ENCODE data around the gene TWNK.

TWNK gene

GRCh38 chr10:101018600-101019439 lies 31.5 kb downstream of the TWNK start:
- ChIA-PET CTCF (interaction anchor here (0.5 to 7.2 kb wide), 32 partner anchors 11 to 1623 kb away, joined by 3 to 274 read pairs (median 5); partner anchors contain the start of genes KAZALD1, LZTS2, MRPL43 and PDZD7), POLR2A (interaction anchor here (0.7 to 1.7 kb wide), 4 partner anchors 13 to 73 kb away, joined by 3 to 9 read pairs (median 4); partner anchors contain the start of genes PDZD7 and SFXN3)
- Histone ChIP-seq H3K4me1 (ENCODE audit: control insufficient read depth, insufficient read depth, low read length) (no peaks in the 10 kb centered on the region; the same call in 1 of the 2 replicates), H3K9me3 (ENCODE audit: control insufficient read depth, insufficient read depth, low read depth, low read length) (no peaks in the 10 kb centered on the region), H3K4me3 (ENCODE audit: low read depth, low read length) (no peak overlapping the region), H3K36me3 (ENCODE audit: control insufficient read depth in 2 of 2, insufficient read depth in 1 of 2, low read length in 2 of 2) (no peaks in the 10 kb centered on the region), H3K27ac (ENCODE audit: extremely low read depth, low read depth, low read length) (no peak overlapping the region)
- TF ChIP-seq OSR2 (tag by site-specific recombination; IDR thresholded peaks at IDR 0.05) (no peak), SCRT2 (tag by site-specific recombination; IDR thresholded peaks at IDR 0.05) (no peak), HOXC10 (CRISPR knock-in tag; IDR thresholded peaks at IDR 0.05) (no peak), ZBTB1 (tag by site-specific recombination; IDR thresholded peaks at IDR 0.05) (no peak), ZNF324 (tag by site-specific recombination; IDR thresholded peaks at IDR 0.05) (no peak; the same call in 1 of the 2 replicates), ZFP37 (tag by site-specific recombination; IDR thresholded peaks at IDR 0.05) (peak; percentile 75; the same call in 1 of the 2 replicates), ZNF426 (tag by site-specific recombination; IDR thresholded peaks at IDR 0.05) (no peak), ZNF157 (tag by site-specific recombination; IDR thresholded peaks at IDR 0.05) (no peak), WT1 (tag by site-specific recombination; IDR thresholded peaks at IDR 0.05) (no peak), ZNF785 (tag by site-specific recombination; IDR thresholded peaks at IDR 0.05) (no peak), ZNF391 (tag by site-specific recombination; IDR thresholded peaks at IDR 0.05; ENCODE audit: borderline replicate concordance, low read depth) (no peak), ZIC2 (tag by site-specific recombination; IDR thresholded peaks at IDR 0.05) (peak; percentile 99), SP7 (tag by site-specific recombination; IDR thresholded peaks at IDR 0.05) (peak; percentile 63), ZNF624 (tag by site-specific recombination; IDR thresholded peaks at IDR 0.05) (no peak), ZNF211 (tag by site-specific recombination; IDR thresholded peaks at IDR 0.05; ENCODE audit: low read depth) (no peak), YY1 (tag by site-specific recombination; IDR thresholded peaks at IDR 0.05) (no peak; the same call in 1 of the 2 replicates), ZNF776 (tag by site-specific recombination; IDR thresholded peaks at IDR 0.05; ENCODE audit: borderline replicate concordance) (no peak), ZNF248 (tag by site-specific recombination; IDR thresholded peaks at IDR 0.05) (no peak), ZNF341 (tag by site-specific recombination; IDR thresholded peaks at IDR 0.05; ENCODE audit: low read depth) (peak; percentile 53), GLI2 (tag by site-specific recombination; IDR thresholded peaks at IDR 0.05; ENCODE audit: borderline replicate concordance, low read depth) (no peak), ZNF571 (tag by site-specific recombination; IDR thresholded peaks at IDR 0.05) (no peak), RBAK (tag by site-specific recombination; IDR thresholded peaks at IDR 0.05) (no peak), ZNF169 (tag by site-specific recombination; IDR thresholded peaks at IDR 0.05) (no peak), PRDM1 (tag by site-specific recombination; IDR thresholded peaks at IDR 0.05) (no peak), ZNF280C (tag by site-specific recombination; IDR thresholded peaks at IDR 0.05) (no peak), SALL2 (tag by site-specific recombination; IDR thresholded peaks at IDR 0.05; ENCODE audit: borderline replicate concordance) (no peak), ZBTB17 (tag by site-specific recombination; IDR thresholded peaks at IDR 0.05) (peak; percentile 68; the same call in 1 of the 2 replicates), HIC1 (tag by site-specific recombination; IDR thresholded peaks at IDR 0.05) (no peak), GLIS1 (tag by site-specific recombination; IDR thresholded peaks at IDR 0.05) (peak; percentile 78)
- TF ChIP-seq, protein P1, sequence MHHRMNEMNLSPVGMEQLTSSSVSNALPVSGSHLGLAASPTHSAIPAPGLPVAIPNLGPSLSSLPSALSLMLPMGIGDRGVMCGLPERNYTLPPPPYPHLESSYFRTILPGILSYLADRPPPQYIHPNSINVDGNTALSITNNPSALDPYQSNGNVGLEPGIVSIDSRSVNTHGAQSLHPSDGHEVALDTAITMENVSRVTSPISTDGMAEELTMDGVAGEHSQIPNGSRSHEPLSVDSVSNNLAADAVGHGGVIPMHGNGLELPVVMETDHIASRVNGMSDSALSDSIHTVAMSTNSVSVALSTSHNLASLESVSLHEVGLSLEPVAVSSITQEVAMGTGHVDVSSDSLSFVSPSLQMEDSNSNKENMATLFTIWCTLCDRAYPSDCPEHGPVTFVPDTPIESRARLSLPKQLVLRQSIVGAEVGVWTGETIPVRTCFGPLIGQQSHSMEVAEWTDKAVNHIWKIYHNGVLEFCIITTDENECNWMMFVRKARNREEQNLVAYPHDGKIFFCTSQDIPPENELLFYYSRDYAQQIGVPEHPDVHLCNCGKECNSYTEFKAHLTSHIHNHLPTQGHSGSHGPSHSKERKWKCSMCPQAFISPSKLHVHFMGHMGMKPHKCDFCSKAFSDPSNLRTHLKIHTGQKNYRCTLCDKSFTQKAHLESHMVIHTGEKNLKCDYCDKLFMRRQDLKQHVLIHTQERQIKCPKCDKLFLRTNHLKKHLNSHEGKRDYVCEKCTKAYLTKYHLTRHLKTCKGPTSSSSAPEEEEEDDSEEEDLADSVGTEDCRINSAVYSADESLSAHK (tag by site-specific recombination; IDR thresholded peaks at IDR 0.05) = no peak
- TF ChIP-seq, protein P2, sequence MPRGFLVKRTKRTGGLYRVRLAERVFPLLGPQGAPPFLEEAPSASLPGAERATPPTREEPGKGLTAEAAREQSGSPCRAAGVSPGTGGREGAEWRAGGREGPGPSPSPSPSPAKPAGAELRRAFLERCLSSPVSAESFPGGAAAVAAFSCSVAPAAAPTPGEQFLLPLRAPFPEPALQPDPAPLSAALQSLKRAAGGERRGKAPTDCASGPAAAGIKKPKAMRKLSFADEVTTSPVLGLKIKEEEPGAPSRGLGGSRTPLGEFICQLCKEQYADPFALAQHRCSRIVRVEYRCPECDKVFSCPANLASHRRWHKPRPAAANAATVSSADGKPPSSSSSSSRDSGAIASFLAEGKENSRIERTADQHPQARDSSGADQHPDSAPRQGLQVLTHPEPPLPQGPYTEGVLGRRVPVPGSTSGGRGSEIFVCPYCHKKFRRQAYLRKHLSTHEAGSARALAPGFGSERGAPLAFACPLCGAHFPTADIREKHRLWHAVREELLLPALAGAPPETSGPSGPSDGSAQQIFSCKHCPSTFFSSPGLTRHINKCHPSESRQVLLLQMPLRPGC (tag by site-specific recombination; IDR thresholded peaks at IDR 0.05) = no peak
